Upper lobe of left lung (tissue), 4 donors: Measurements from ENCODE around the gene RUNDC3A.

Experiments
- POLR2A ChIP-seq, 4 donors: fragments of 450-650 bp; IDR thresholded peaks; one replicate each; pipeline ENCODE4 v1.5.1; 2016 to 2017; ENCODE audit warnings: antibody characterized with exemption in 4 of 4, mild to moderate bottlenecking in 2 of 4
- TF ChIP-seq, protein P1 (sequence below), 6 experiments: fragments of 450-650 bp in 4 of 6; fragments of 200-600 bp in 2 of 6; sonication (generic) in 2 of 6; IDR thresholded peaks; one replicate each; pipeline ENCODE4 v1.5.1; 2016 to 2019; ENCODE audit warnings: antibody characterized with exemption in 6 of 6

DNA sequence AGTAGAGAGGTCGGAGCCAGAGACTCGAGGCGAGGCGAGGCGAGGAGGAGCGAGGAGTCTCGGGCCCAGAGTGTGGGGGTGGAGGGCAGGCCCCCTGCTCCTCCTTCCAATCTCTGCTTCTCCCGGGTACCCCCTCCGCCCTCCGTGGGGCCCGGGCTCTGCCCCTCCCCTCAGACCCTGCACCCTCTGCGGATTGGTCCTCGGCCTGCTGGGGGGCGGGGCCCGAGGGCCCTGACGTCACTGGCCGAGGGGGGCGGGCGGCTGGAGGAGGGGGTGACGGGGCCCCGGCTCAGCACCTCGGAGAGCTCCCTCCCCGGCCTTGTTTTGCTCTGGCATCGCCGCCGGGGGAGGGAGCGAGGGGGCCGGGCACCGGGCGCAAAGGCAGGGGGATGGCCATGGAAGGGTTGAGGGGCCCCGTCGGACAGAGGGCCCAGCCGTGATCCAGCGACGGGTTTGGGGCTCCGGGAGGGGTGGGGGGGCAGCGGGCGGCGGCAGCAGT, at the start of gene RUNDC3A:
- TF ChIP-seq POLR2A (IDR thresholded peaks at IDR 0.05) = no peak
- TF ChIP-seq, protein P1, sequence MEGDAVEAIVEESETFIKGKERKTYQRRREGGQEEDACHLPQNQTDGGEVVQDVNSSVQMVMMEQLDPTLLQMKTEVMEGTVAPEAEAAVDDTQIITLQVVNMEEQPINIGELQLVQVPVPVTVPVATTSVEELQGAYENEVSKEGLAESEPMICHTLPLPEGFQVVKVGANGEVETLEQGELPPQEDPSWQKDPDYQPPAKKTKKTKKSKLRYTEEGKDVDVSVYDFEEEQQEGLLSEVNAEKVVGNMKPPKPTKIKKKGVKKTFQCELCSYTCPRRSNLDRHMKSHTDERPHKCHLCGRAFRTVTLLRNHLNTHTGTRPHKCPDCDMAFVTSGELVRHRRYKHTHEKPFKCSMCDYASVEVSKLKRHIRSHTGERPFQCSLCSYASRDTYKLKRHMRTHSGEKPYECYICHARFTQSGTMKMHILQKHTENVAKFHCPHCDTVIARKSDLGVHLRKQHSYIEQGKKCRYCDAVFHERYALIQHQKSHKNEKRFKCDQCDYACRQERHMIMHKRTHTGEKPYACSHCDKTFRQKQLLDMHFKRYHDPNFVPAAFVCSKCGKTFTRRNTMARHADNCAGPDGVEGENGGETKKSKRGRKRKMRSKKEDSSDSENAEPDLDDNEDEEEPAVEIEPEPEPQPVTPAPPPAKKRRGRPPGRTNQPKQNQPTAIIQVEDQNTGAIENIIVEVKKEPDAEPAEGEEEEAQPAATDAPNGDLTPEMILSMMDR (IDR thresholded peaks at IDR 0.05) = no peak
